Immature natural killer cell (primary cell): ENCODE measurements around the gene MTX1. TPM values are rescaled to one million over a fixed set of nuclear protein-coding genes. Genes with fewer than 3 reads are reported as not detected.

ENCODE experiments used
- DNase-seq, 3 donors: peaks; one replicate each; pipeline ENCODE4 v3.0.0; 2022; ENCODE audit warnings: mixed read lengths in 1 of 3
- H3K27ac Mint-ChIP-seq, 6 donors: one replicate each; pipeline ENCODE4 v1.8.0; 2020; ENCODE audit warnings: mixed read lengths in 6 of 6, mild to moderate bottlenecking in 5 of 6, inconsistent platforms in 4 of 6, moderate library complexity in 3 of 6
- H3K27me3 Mint-ChIP-seq, 3 donors: one replicate each; pipeline ENCODE4 v1.8.0; 2020 to 2021; ENCODE audit warnings: low read depth in 3 of 3, mild to moderate bottlenecking in 3 of 3, mixed read lengths in 3 of 3, moderate library complexity in 3 of 3, inconsistent platforms in 1 of 3
- H3K36me3 Mint-ChIP-seq, 3 donors: one replicate each; pipeline ENCODE4 v1.8.0; 2020; ENCODE audit warnings: mixed read lengths in 3 of 3, inconsistent platforms in 2 of 3, mild to moderate bottlenecking in 2 of 3
- H3K4me1 Mint-ChIP-seq, 2 donors: one replicate each; pipeline ENCODE4 v1.8.0; 2020; ENCODE audit warnings: inconsistent platforms in 2 of 2, mild to moderate bottlenecking in 2 of 2, mixed read lengths in 2 of 2, moderate library complexity in 1 of 2
- H3K4me3 Mint-ChIP-seq, 5 donors: one replicate each; pipeline ENCODE4 v1.8.0; 2020; ENCODE audit warnings: mild to moderate bottlenecking in 5 of 5, mixed read lengths in 5 of 5, inconsistent platforms in 3 of 5, moderate library complexity in 3 of 5
- H3K9me3 Mint-ChIP-seq, 6 donors: one replicate each; pipeline ENCODE4 v1.8.0; 2020; ENCODE audit warnings: mild to moderate bottlenecking in 6 of 6, mixed read lengths in 6 of 6, inconsistent platforms in 4 of 6, moderate library complexity in 3 of 6
- polyA plus RNA-seq, 3 donors: library from polyadenylated mRNA; unstranded; fragments of 300-500 nt; fragmentation: Illumina TruSeq; gene quantifications; one replicate each; pipeline ENCODE4 v1.2.3, GENCODE V29; 2021

Gene MTX1
- polyA plus RNA-seq, 3 donors from 2014 or later, result 51.1 to 62.6 (median 55.1) TPM

- Mint-ChIP-seq H3K9me3 (no peaks in the 10 kb centered on the region), H3K27ac (peak overlapping the region in 1 of 6 donors; percentile 69), H3K4me1 (peaks cover 43 to 56% of the 10 kb centered on the region in 2 donors), H3K4me3 (peak overlapping the region in 3 of 5 donors; percentile 9 to 33 (median 14)), H3K36me3 (peaks cover 8 to 9% (median 9%) of the 10 kb centered on the region in 3 donors), H3K27me3 (peaks cover 8 to 24% (median 22%) of the 10 kb centered on the region in 3 donors)
- no peak for DNase-seq
Observed at GRCh38 chr1:155170101-155170785, 38.3 kb upstream of the MTX1 start.

- H3K4me1 Mint-ChIP-seq, result peaks cover 45 to 56% of the 10 kb centered on the region in 2 donors
- peak overlapping the region in 2 of 5 donors; percentile 17 to 99 for H3K4me3 Mint-ChIP-seq
- H3K9me3 Mint-ChIP-seq, result no peaks in the 10 kb centered on the region
Observed at GRCh38 chr1:155170806-155171205, 37.7 kb upstream of the MTX1 start.

GRCh38 chr1:155171836-155172731 lies 36.4 kb upstream of the MTX1 start:
- DNase-seq, result no peak

More at GRCh38 chr1:155170806-155171205, 37.7 kb upstream of the MTX1 start:
- H3K27me3 Mint-ChIP-seq, result peaks cover 8 to 24% (median 22%) of the 10 kb centered on the region in 3 donors
- peaks cover 8 to 9% (median 9%) of the 10 kb centered on the region in 3 donors for H3K36me3 Mint-ChIP-seq
- no peak overlapping the region for H3K27ac Mint-ChIP-seq
- DNase-seq, result no peak

GRCh38 chr1:155172732-155173477 lies 35.6 kb upstream of the MTX1 start, which contains the start of gene KRTCAP2:
Gene KRTCAP2 (minus strand): TSS chr1:155173304. CDS start chr1:155173224, 80 bp downstream.
- peaks cover 8 to 9% (median 9%) of the 10 kb centered on the region in 3 donors for H3K36me3 Mint-ChIP-seq
- peaks cover 44 to 54% of the 10 kb centered on the region in 2 donors for H3K4me1 Mint-ChIP-seq
- H3K4me3 Mint-ChIP-seq, result peak within 1 kb of the TSS; percentile 96 to 100 (median 99)

More at GRCh38 chr1:155171836-155172731, 36.4 kb upstream of the MTX1 start:
- peak overlapping the region; percentile 96 to 100 (median 99) for H3K4me3 Mint-ChIP-seq
- peaks cover 8 to 9% (median 9%) of the 10 kb centered on the region in 3 donors for H3K36me3 Mint-ChIP-seq
- peaks cover 52 to 62% of the 10 kb centered on the region in 2 donors for H3K4me1 Mint-ChIP-seq
- peaks cover 5 to 24% (median 22%) of the 10 kb centered on the region in 3 donors for H3K27me3 Mint-ChIP-seq
- H3K27ac Mint-ChIP-seq, result peak overlapping the region; percentile 97 to 99 (median 98)
- H3K9me3 Mint-ChIP-seq, result no peaks in the 10 kb centered on the region

GRCh38 chr1:155173478-155174323 lies 34.8 kb upstream of the MTX1 start, which contains the start of gene TRIM46:
Gene TRIM46 (plus strand): TSS chr1:155173849. CDS start chr1:155173967, 118 bp downstream.
- Mint-ChIP-seq H3K27me3 (peaks cover 5 to 19% (median 17%) of the 10 kb centered on the region in 3 donors), H3K9me3 (no peaks in the 10 kb centered on the region), H3K4me1 (peaks cover 43 to 53% of the 10 kb centered on the region in 2 donors), H3K36me3 (peaks cover 8 to 9% (median 9%) of the 10 kb centered on the region in 3 donors), H3K4me3 (peak within 1 kb of the TSS; percentile 96 to 100 (median 99)), H3K27ac (peak within 1 kb of the TSS; percentile 97 to 99 (median 98))
- peak in 1 of 3 donors; percentile 45 for DNase-seq

More at GRCh38 chr1:155172732-155173477, 35.6 kb upstream of the MTX1 start, which contains the start of gene KRTCAP2:
- DNase-seq, result peak; percentile 93 to 94 (median 93)
- Mint-ChIP-seq H3K27ac (peak within 1 kb of the TSS; percentile 97 to 99 (median 98)), H3K9me3 (no peaks in the 10 kb centered on the region), H3K27me3 (peaks cover 5 to 20% (median 17%) of the 10 kb centered on the region in 3 donors)

GRCh38 chr1:155174324-155175280 lies 33.9 kb upstream of the MTX1 start:
- Mint-ChIP-seq H3K4me1 (peaks cover 43 to 46% of the 10 kb centered on the region in 2 donors), H3K9me3 (no peaks in the 10 kb centered on the region)

GRCh38 chr1:155175281-155175926 lies 33.1 kb upstream of the MTX1 start:
- peak overlapping the region in 1 of 6 donors; percentile 5 for H3K27ac Mint-ChIP-seq
- no peak for DNase-seq
- H3K4me1 Mint-ChIP-seq, result peaks cover 41 to 45% of the 10 kb centered on the region in 2 donors
- H3K9me3 Mint-ChIP-seq, result no peaks in the 10 kb centered on the region
- H3K36me3 Mint-ChIP-seq, result no peaks in the 10 kb centered on the region
- peak overlapping the region in 3 of 5 donors; percentile 46 to 65 (median 55) for H3K4me3 Mint-ChIP-seq
- peaks cover 5 to 17% (median 16%) of the 10 kb centered on the region in 3 donors for H3K27me3 Mint-ChIP-seq

More at GRCh38 chr1:155174324-155175280, 33.9 kb upstream of the MTX1 start:
- Mint-ChIP-seq H3K27ac (peak overlapping the region in 5 of 6 donors; percentile 48 to 97 (median 64)), H3K4me3 (peak overlapping the region; percentile 96 to 100 (median 99)), H3K36me3 (peaks cover under 1 to 2% (median under 1%) of the 10 kb centered on the region in 3 donors), H3K27me3 (peaks cover 5 to 18% (median 17%) of the 10 kb centered on the region in 3 donors)
- DNase-seq, result peak in 2 of 3 donors; percentile 23 to 29

GRCh38 chr1:155175927-155176371 lies 32.5 kb upstream of the MTX1 start:
- Mint-ChIP-seq H3K4me3 (no peak overlapping the region), H3K27me3 (peaks cover 5 to 17% (median 16%) of the 10 kb centered on the region in 3 donors), H3K9me3 (no peaks in the 10 kb centered on the region), H3K36me3 (no peaks in the 10 kb centered on the region), H3K27ac (no peak overlapping the region), H3K4me1 (peaks cover 40 to 45% of the 10 kb centered on the region in 2 donors)
- DNase-seq, result no peak

GRCh38 chr1:155176544-155177071 lies 31.9 kb upstream of the MTX1 start:
- H3K4me1 Mint-ChIP-seq, result peaks cover 39 to 40% of the 10 kb centered on the region in 2 donors
- no peaks in the 10 kb centered on the region for H3K9me3 Mint-ChIP-seq

GRCh38 chr1:155177192-155177917 lies 31.1 kb upstream of the MTX1 start:
- H3K27me3 Mint-ChIP-seq, result peaks cover 5 to 17% (median 14%) of the 10 kb centered on the region in 3 donors
- no peaks in the 10 kb centered on the region for H3K36me3 Mint-ChIP-seq
- no peaks in the 10 kb centered on the region for H3K9me3 Mint-ChIP-seq
- no peak overlapping the region for H3K4me3 Mint-ChIP-seq
- H3K27ac Mint-ChIP-seq, result no peak overlapping the region
- DNase-seq, result no peak
- H3K4me1 Mint-ChIP-seq, result peaks cover 32 to 33% of the 10 kb centered on the region in 2 donors

More at GRCh38 chr1:155176544-155177071, 31.9 kb upstream of the MTX1 start:
- Mint-ChIP-seq H3K36me3 (no peaks in the 10 kb centered on the region), H3K27ac (peak overlapping the region in 2 of 6 donors; percentile 25 to 37), H3K27me3 (peaks cover 5 to 17% (median 16%) of the 10 kb centered on the region in 3 donors), H3K4me3 (peak overlapping the region in 2 of 5 donors; percentile 3 to 17)
- peak; percentile 71 to 78 (median 72) for DNase-seq
